Myocyte (in vitro differentiated cells): ENCODE results near the gene RBM17. TPM values are rescaled to one million over a fixed set of nuclear protein-coding genes. Genes with fewer than 3 reads are reported as not detected.
"Not testable (repeated sequence)": the region's sequence is repeated elsewhere in the genome, so short reads cannot be mapped to it uniquely, and the experiment has no call there.

Source experiments
- DNase-seq: peaks from one replicate; pipeline ENCODE4 v3.0.0-alpha.2; 2012; ENCODE audit warnings: low read depth
- total RNA-seq: library from RNA; depleted of rRNA; stranded (reverse); fragments of >200 nt; gene quantifications from 2 replicates; pipeline ENCODE4 v1.2.3, GENCODE V29; 2014

RBM17 gene
- total RNA-seq, 1 donor from 2014 or later: 41.5 TPM

DNA sequence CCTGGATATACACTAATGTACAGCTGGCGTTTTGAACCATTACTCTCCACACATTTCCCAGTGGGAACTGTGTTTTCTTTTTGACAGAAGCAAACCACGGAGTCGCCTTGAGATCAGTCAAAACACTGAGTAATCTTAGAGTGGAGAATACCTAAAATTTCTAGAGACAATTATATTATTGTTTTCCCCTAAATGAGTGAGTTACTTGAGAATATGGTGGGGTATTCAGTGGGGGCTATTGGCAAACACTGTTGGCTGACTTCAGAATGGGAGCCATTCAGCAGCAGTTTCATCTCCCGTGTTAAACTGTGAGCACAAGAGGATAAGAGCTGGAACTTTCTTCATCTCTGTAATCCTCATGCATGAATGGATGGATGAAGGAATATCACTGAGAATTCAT, 32.9 kb upstream of the RBM17 start:
- no peak for DNase-seq

- DNase-seq: no peak
Measured at GRCh38 chr10:6056411-6057135, 32.3 kb upstream of the RBM17 start.

GRCh38 chr10:6058682-6059475, 30.0 kb upstream of the RBM17 start:
- no peak for DNase-seq

GRCh38 chr10:6059506-6059905, 29.3 kb upstream of the RBM17 start:
- DNase-seq: no peak

GRCh38 chr10:6061056-6061455, 27.8 kb upstream of the RBM17 start:
- DNase-seq: no peak

- no peak for DNase-seq
Measured at GRCh38 chr10:6062101-6062771, 26.6 kb upstream of the RBM17 start, which contains the start of gene IL2RA. IL2RA (minus strand) TSS chr10:6062367; CDS start chr10:6062151, 216 bp downstream.

DNA sequence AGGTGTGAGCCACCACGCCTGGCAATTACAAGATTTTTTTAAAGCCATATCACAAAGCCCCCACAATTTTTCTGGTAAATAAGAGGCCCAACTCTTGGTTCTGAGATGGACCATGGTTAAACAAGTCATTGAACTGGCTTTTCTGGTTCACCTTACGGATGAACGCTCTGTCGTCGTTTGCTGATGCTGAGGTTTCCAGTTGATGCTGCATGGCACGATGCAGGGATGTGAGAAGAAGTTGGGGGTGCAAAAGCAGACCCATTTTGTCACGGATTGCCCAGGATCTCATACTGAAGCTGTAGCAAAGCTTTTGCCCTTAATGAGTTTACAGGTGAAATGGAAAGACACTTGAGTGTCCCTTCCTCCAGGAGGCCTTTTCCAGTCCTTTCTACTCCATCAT, 24.7 kb upstream of the RBM17 start:
- DNase-seq: no peak

- not testable (repeated sequence) for DNase-seq
Measured at GRCh38 chr10:6064726-6065125, 24.1 kb upstream of the RBM17 start.

- no peak for DNase-seq
Measured at GRCh38 chr10:6065406-6065805, 23.4 kb upstream of the RBM17 start.

DNA sequence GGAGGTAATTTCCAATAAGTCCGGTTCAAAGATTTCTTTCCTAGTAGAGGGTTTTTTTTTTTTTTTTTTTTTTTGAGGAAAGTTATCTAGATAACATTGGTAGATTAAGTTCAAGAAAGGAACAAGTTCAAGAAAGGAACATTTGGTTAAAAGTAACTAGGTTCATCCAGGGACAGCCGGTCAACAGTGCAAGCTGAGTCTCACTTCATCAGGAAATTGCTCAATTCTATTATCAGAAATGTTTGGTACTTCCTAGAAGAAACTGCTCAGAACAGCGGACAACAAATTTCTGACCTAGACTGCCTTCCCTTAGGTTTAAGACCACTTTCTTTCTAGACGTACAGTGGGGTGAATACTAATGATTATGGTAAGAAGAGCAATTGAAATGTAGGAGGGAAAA, 23.0 kb upstream of the RBM17 start:
- no peak for DNase-seq

- no peak for DNase-seq
Measured at GRCh38 chr10:6067457-6067856, 21.4 kb upstream of the RBM17 start.

GRCh38 chr10:6068006-6068405, 20.8 kb upstream of the RBM17 start:
- no peak for DNase-seq

DNA sequence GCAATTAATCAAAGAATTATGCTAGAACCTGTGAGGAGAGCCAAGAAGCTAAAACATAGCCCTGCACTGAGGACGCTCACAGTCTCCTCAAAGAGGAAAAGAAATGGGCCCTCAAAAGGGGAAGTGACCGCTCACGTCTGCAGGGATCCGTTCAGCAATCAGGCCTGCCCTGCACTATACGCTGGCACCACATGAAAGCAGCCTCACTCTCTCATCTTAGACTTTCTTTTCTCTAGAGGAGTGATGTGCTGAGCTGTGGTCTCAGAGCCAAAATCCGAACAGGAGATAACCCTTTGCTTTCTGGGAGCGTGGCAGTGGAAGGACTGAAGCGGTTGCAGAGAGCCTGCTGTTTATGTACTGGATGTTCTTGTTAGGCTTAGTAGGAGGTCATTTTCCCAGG, 20.4 kb upstream of the RBM17 start:
- DNase-seq: no peak

DNA sequence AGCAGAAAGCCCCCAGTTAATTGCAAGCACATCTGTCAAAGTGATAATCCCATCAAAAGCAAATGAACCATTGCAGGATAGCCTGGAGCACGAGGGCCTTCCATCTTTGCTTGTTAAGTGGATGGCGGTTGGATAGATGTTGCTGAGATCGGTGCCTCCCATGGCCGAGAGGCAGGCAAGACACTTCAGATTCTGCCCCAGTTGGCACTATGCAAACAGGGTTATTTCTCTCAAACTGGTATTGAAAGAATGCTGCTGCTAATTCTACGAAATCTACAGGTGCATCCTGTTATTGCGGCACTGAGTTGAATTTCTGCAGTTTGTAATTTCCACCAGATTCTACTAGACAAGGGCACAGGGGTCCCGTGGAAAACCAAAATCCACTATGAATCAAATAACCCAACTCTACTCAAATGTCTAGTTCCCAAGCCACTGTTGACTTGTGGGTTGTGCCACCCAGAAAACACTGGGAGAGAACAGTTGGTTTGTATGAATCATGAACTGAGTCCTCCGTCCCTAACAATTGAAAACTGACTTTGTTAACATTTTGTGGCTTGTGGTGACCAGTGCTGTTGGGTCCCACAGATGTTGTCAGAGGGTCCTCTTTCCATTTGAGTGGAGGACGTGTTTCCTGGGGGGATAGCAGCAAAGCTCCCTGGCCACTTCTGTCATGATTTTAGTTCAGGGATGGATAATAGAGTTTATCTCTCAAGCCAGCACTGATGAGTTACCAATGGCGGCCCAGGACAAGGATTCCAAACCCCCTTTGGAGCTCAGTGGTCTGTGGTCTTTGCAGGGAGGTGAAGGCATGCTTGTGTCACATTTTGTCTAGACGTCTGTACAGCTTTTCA, 19.5 kb upstream of the RBM17 start:
- DNase-seq: peak; percentile 53

- no peak for DNase-seq
Measured at GRCh38 chr10:6070660-6071059, 18.2 kb upstream of the RBM17 start.

- no peak for DNase-seq
Measured at GRCh38 chr10:6071181-6072175, 17.4 kb upstream of the RBM17 start.

- DNase-seq: no peak
Measured at GRCh38 chr10:6072215-6072934, 16.5 kb upstream of the RBM17 start.

DNA sequence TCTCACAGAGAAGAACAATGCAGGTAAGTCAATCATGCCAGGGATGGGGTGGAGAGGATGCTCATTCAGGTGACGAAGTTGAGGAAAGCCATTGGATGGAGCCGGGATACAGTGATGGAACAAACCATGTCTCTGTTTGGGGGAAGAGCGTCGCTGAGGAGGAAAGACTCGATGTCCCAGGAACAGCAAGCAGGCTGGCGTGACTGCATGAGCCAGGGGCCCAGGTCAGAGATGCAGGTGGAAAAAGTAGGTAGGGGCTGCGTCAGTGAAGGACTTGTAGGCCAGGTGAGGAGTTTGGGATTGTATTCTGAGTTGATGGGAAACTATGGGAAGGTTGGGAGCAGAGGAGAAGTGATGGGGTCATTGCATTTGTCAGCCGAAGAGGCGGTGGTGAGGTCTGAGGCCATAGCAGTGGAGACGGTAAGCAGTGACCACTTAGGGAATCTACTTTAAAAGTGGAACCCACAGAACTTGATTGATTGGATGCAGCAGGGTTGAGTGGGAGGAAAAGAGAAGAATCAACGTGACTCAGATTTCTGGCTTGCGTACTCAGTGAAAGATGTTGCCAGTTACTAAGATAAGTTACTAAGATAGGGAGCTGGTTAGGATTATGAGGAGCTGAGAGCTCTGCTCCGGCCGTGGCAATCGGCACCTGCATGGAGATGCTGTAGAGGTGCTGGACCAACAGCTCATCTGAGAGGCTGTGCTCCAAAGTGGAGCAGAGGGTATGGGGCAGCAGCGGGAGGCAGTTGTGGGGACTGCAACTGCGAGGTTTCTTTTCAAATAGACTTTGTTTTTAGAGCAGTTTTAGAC, 14.1 kb upstream of the RBM17 start:
- DNase-seq: no peak
